GM23338 (cell line): ENCODE measurements around the gene MRS2. TPM values are rescaled to one million over a fixed set of nuclear protein-coding genes. Genes with fewer than 3 reads are reported as not detected.

Experiments used
- polyA plus RNA-seq: library from polyadenylated mRNA; unstranded; fragments of >200 nt; fragmentation: Nextera tagmentation; extraction: Ambion mirVana; gene quantifications from 2 replicates; pipeline ENCODE4 v1.2.1, GENCODE V29; 2016
- small RNA-seq: library from RNA; depleted of rRNA; stranded (forward); fragments of <200 nt; gene quantifications from one replicate; pipeline ENCODE3, GENCODE V24; 2014; ENCODE audit warnings: low replicate concordance
- total RNA-seq: library from RNA; depleted of rRNA; stranded (reverse); fragments of >200 nt; shearing (Covaris generic); gene quantifications from 2 replicates; pipeline ENCODE4 v1.2.3, GENCODE V29; 2014; rRNA removed

The MRS2 gene
- total and polyA plus RNA-seq, 2 experiments from 2014 or later, result 80.9 to 125 TPM

Small RNA genes lying within 50 kb of the gene (small RNA-seq; reads per million reads assigned to genes)
- gene RNU6-391P, result not detected

Other genes with a start within 250 kb of the MRS2 start
- gene DCDC2, start 44.9 kb upstream of the MRS2 start, total RNA-seq, result 0.50 and 0.59 TPM in 2 replicates
- gene DCDC2, start 44.9 kb upstream of the MRS2 start, polyA plus RNA-seq, result 0.12 and 0.79 TPM in 2 replicates
- gene GPLD1, start 86.6 kb downstream of the MRS2 start, total RNA-seq, result 11.1 and 15.3 TPM in 2 replicates
- gene GPLD1, start 86.6 kb downstream of the MRS2 start, polyA plus RNA-seq, result 3.4 and 3.8 TPM in 2 replicates
- gene ALDH5A1, start 92.0 kb downstream of the MRS2 start, total RNA-seq, result 4.6 and 5.2 TPM in 2 replicates
- 2.7 and 3.1 TPM in 2 replicates for gene ALDH5A1, start 92.0 kb downstream of the MRS2 start, polyA plus RNA-seq
- gene KIAA0319, start 243.3 kb downstream of the MRS2 start, total RNA-seq, result 1.0 and 1.4 TPM in 2 replicates
- gene KIAA0319, start 243.3 kb downstream of the MRS2 start, polyA plus RNA-seq, result 0.44 and 0.54 TPM in 2 replicates